Gastroesophageal sphincter (tissue), 4 donors: ENCODE data around the gene FADS3. TPM values are rescaled to one million over a fixed set of nuclear protein-coding genes. Genes with fewer than 3 reads are reported as not detected.

ENCODE experiments used
- ATAC-seq: fragments of 150-250 bp; one replicate; pipeline ENCODE4 v1.9.1; 2016; ENCODE audit warnings: mild to moderate bottlenecking, moderate library complexity
- H3K27ac ChIP-seq, 4 donors: fragments of 200-600 bp; sonication (generic) in 3 of 4; 1 replicate in 3 of 4; 2 replicates in 1 of 4; pipeline ENCODE4 v1.5.1; 2016 to 2019
- H3K27me3 ChIP-seq: fragments of 200-600 bp; sonication (generic); one replicate; pipeline ENCODE4 v1.5.1; 2019
- H3K36me3 ChIP-seq, 2 donors: fragments of 200-600 bp; sonication (generic); one replicate each; pipeline ENCODE4 v1.5.1; 2019; ENCODE audit warnings: control low read depth in 1 of 2
- H3K4me1 ChIP-seq, 3 donors: fragments of 200-600 bp; sonication (generic); 1 replicate in 2 of 3; 2 replicates in 1 of 3; pipeline ENCODE4 v1.5.1; 2016 to 2019; ENCODE audit warnings: control low read depth in 2 of 3
- H3K4me3 ChIP-seq, 2 donors: fragments of 200-600 bp; sonication (generic); one replicate each; pipeline ENCODE4 v1.5.1; 2019; ENCODE audit warnings: mild to moderate bottlenecking in 1 of 2, moderate library complexity in 1 of 2
- H3K9me3 ChIP-seq, 3 donors: fragments of 200-600 bp; sonication (generic); one replicate each; pipeline ENCODE4 v1.5.1; 2017 to 2019; ENCODE audit warnings: control low read depth in 2 of 3
- CTCF ChIP-seq, 4 experiments: fragments of 200-600 bp in 2 of 4; fragments of 450-650 bp in 2 of 4; sonication (generic) in 1 of 4; IDR thresholded peaks; one replicate each; pipeline ENCODE4 v1.5.1; 2017 to 2019; ENCODE audit warnings: antibody characterized with exemption in 4 of 4, mild to moderate bottlenecking in 2 of 4, moderate library complexity in 2 of 4
- EP300 ChIP-seq: sonication (generic); formaldehyde crosslinking; IDR thresholded peaks from one replicate; pipeline ENCODE4 v1.6.1; 2017; ENCODE audit warnings: antibody characterized with exemption, mild to moderate bottlenecking
- POLR2A ChIP-seq, 2 donors: fragments of 450-650 bp; IDR thresholded peaks; one replicate each; pipeline ENCODE4 v1.6.1; 2017; ENCODE audit warnings: antibody characterized with exemption in 2 of 2, mild to moderate bottlenecking in 2 of 2, moderate library complexity in 1 of 2
- POLR2AphosphoS5 ChIP-seq: sonication (generic); formaldehyde crosslinking; IDR thresholded peaks from one replicate; pipeline ENCODE4 v1.6.1; 2017; ENCODE audit warnings: antibody characterized with exemption
- WGBS, 2 donors: methylation state at CpG; one replicate each; pipeline ENCODE4 v1.1.5; 2018; ENCODE audit warnings: low coverage in 1 of 2; 5-methylcytosine and 5-hydroxymethylcytosine counted together
- small RNA-seq, 4 donors: library from RNA; depleted of rRNA; stranded (forward); fragments of <200 nt; gene quantifications; one replicate each; pipeline ENCODE3, GENCODE V24; 2016
- total RNA-seq, 4 donors: library from RNA; depleted of rRNA; stranded (reverse); fragments of >200 nt; gene quantifications; one replicate each; pipeline ENCODE4 v1.1.0, GENCODE V29; 2016

The FADS3 gene
- total RNA-seq, 4 donors from 2014 or later, result 41.6 to 81.6 (median 60.5) TPM

- TF ChIP-seq EP300 (no peak), POLR2A (IDR thresholded peaks at IDR 0.05) (no peak), POLR2AphosphoS5 (no peak), CTCF (IDR thresholded peaks at IDR 0.05) (no peak)
- 17 to 24% methylated on average over 5 to 15 of the region's 23 CpGs for WGBS, 2 donors
These were observed 64.3 kb downstream of the FADS3 start for GRCh38 chr11:61826930-61827570.

More at GRCh38 chr11:61826930-61827570, 64.3 kb downstream of the FADS3 start:
- peaks cover 3 to 54% (median 24%) of the 10 kb centered on the region in 3 donors for H3K4me1 ChIP-seq
- no peaks in the 10 kb centered on the region for H3K27me3 ChIP-seq
- H3K4me3 ChIP-seq, result peak overlapping the region; percentile 42 to 75
- no peaks in the 10 kb centered on the region for H3K36me3 ChIP-seq
- no peaks in the 10 kb centered on the region for H3K9me3 ChIP-seq
- peak; percentile 1 for ATAC-seq
- peak overlapping the region; percentile 79 to 93 (median 84) for H3K27ac ChIP-seq

Small RNA genes lying within 50 kb of the gene (small RNA-seq; reads per million reads assigned to genes)
- gene MIR6746 (0 to 0.51 (median 0) reads per million in 4 donors), gene RNU6-1243P (0 reads per million in 4 donors)

Other genes with a start within 250 kb of the FADS3 start
- gene DAGLA, start 211.2 kb downstream of the FADS3 start, total RNA-seq, result 1 to 10 TPM; 1.5 to 5.6 (median 3.4) TPM
- gene MYRF, start 138.9 kb downstream of the FADS3 start, total RNA-seq, result under 1 TPM; 0.10 to 0.78 (median 0.19) TPM
- gene TMEM258, start 98.9 kb downstream of the FADS3 start, total RNA-seq, result 10 to 100 TPM; 31.4 to 36.7 (median 33.3) TPM
- gene FEN1, start 98.6 kb downstream of the FADS3 start, total RNA-seq, result 10 to 100 TPM in 1 of 4 donors, 1 to 10 TPM in 3; 7.1 to 14.2 (median 8.1) TPM
- 10 to 100 TPM; 20.8 to 37.4 (median 32.0) TPM for gene FADS1, start 74.5 kb downstream of the FADS3 start, total RNA-seq
- 10 to 100 TPM; 17.6 to 40.0 (median 33.4) TPM for gene FADS2, start 63.2 kb downstream of the FADS3 start, total RNA-seq
- 10 to 100 TPM; 11.5 to 22.1 (median 14.7) TPM for gene RAB3IL1, start 26.0 kb upstream of the FADS3 start, total RNA-seq
- gene BEST1, start 58.8 kb upstream of the FADS3 start, total RNA-seq, result 1 to 10 TPM; 3.0 to 4.0 (median 3.4) TPM
- 1,000 to 10,000 TPM; 1,945 to 2,292 (median 2,070) TPM for gene FTH1, start 76.1 kb upstream of the FADS3 start, total RNA-seq
- gene INCENP, start 232.5 kb upstream of the FADS3 start, total RNA-seq, result 10 to 100 TPM; 10.5 to 28.3 (median 16.8) TPM